Activated naive CD8-positive, alpha-beta T cell (primary cell): ENCODE measurements around the gene RUNX2.

Experiments
- H3K27ac Mint-ChIP-seq: one replicate; pipeline ENCODE4 v1.8.0; 2021; ENCODE audit warnings: mixed read lengths
- H3K27me3 Mint-ChIP-seq: one replicate; pipeline ENCODE4 v1.8.0; 2021; ENCODE audit warnings: mixed read lengths
- H3K36me3 Mint-ChIP-seq: one replicate; pipeline ENCODE4 v1.8.0; 2021; ENCODE audit warnings: mixed read lengths
- H3K4me1 Mint-ChIP-seq: one replicate; pipeline ENCODE4 v1.8.0; 2021; ENCODE audit warnings: low read depth, mixed read lengths
- H3K4me3 Mint-ChIP-seq: one replicate; pipeline ENCODE4 v1.8.0; 2021; ENCODE audit warnings: mild to moderate bottlenecking, mixed read lengths
- H3K9me3 Mint-ChIP-seq: one replicate; pipeline ENCODE4 v1.8.0; 2021; ENCODE audit warnings: low read depth, mixed read lengths

Gene RUNX2

DNA sequence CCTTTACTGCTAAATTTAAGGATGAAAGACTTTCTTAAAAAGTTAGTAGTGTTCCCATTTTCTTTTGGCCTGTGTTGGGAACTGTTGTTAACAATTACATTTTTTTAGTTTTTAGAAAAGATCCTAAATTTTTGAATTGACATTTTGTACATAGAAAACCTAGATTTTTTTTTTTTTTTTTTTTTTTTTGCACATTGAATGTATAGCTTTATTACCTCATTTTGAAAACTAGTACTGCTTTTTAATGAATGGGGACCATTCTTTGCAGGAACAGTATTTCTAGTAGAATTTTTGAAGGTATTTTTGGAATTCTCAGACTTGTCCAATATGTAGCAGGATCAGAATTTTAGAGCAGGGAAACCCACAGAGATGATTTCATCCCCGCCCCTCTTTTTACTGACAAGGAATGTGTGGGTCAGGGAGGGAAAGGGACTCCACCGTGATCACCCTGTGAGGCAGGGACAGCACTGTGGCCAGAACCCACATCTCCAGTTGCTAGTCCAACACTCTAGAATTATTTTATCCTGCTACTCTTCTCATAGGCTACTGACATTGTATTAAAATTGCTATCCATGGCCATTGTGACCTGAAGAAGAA is 204.0 kb downstream of the RUNX2 start:
- H3K36me3 Mint-ChIP-seq: peaks cover 28% of the 10 kb centered on the region

GRCh38 chr6:45532721-45533210 is 204.6 kb downstream of the RUNX2 start:
- H3K36me3 Mint-ChIP-seq: peaks cover 23% of the 10 kb centered on the region
- H3K4me3 Mint-ChIP-seq: no peak overlapping the region
- peaks cover 3% of the 10 kb centered on the region for H3K4me1 Mint-ChIP-seq
- no peaks in the 10 kb centered on the region for H3K27me3 Mint-ChIP-seq
- H3K27ac Mint-ChIP-seq: peak overlapping the region; percentile 16
- H3K9me3 Mint-ChIP-seq: no peaks in the 10 kb centered on the region

More for the DNA sequence above, 204.0 kb downstream of the RUNX2 start:
- Mint-ChIP-seq H3K27ac (no peak overlapping the region), H3K4me3 (no peak overlapping the region), H3K9me3 (no peaks in the 10 kb centered on the region), H3K27me3 (no peaks in the 10 kb centered on the region), H3K4me1 (peaks cover 1% of the 10 kb centered on the region)

GRCh38 chr6:45533386-45533785 is 205.3 kb downstream of the RUNX2 start:
- Mint-ChIP-seq H3K4me3 (no peak overlapping the region), H3K27ac (peak overlapping the region; percentile 29), H3K36me3 (peaks cover 22% of the 10 kb centered on the region), H3K4me1 (peaks cover 3% of the 10 kb centered on the region), H3K9me3 (no peaks in the 10 kb centered on the region), H3K27me3 (no peaks in the 10 kb centered on the region)

- Mint-ChIP-seq H3K27me3 (no peaks in the 10 kb centered on the region), H3K9me3 (no peaks in the 10 kb centered on the region), H3K27ac (no peak overlapping the region), H3K4me1 (peaks cover 6% of the 10 kb centered on the region), H3K36me3 (peaks cover 16% of the 10 kb centered on the region), H3K4me3 (no peak overlapping the region)
Measured at GRCh38 chr6:45535933-45536332, 207.8 kb downstream of the RUNX2 start.

DNA sequence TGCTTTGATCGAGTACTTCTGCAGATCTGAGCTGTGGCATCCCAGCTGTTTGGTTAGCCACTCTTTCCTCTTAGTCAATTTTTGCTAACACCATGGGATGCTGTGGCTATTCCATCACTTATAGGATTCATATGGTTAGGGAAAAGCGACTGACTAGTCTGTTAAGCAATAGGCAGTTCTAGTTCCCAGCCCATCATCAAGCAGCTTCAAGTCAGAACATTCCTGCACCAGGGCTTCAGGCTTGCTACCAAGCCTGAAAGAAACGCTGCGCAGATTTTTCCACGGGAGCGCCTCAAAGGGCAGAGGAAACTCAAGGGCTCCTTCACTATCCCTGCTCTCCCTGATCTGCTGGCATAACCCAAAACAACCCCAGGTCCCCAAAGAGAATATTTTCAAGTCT is 209.4 kb downstream of the RUNX2 start:
- no peaks in the 10 kb centered on the region for H3K9me3 Mint-ChIP-seq
- peaks cover 18% of the 10 kb centered on the region for H3K36me3 Mint-ChIP-seq
- no peaks in the 10 kb centered on the region for H3K27me3 Mint-ChIP-seq
- no peak overlapping the region for H3K4me3 Mint-ChIP-seq
- H3K27ac Mint-ChIP-seq: no peak overlapping the region
- peaks cover 6% of the 10 kb centered on the region for H3K4me1 Mint-ChIP-seq

GRCh38 chr6:45538641-45539547 is 210.8 kb downstream of the RUNX2 start:
- peaks cover 13% of the 10 kb centered on the region for H3K4me1 Mint-ChIP-seq
- peaks cover 15% of the 10 kb centered on the region for H3K36me3 Mint-ChIP-seq
- H3K9me3 Mint-ChIP-seq: no peaks in the 10 kb centered on the region
- H3K27me3 Mint-ChIP-seq: no peaks in the 10 kb centered on the region
- H3K27ac Mint-ChIP-seq: peak overlapping the region; percentile 59
- no peak overlapping the region for H3K4me3 Mint-ChIP-seq

GRCh38 chr6:45540375-45540920 is 212.3 kb downstream of the RUNX2 start:
- Mint-ChIP-seq H3K36me3 (peaks cover 15% of the 10 kb centered on the region), H3K4me3 (no peak overlapping the region), H3K27me3 (no peaks in the 10 kb centered on the region), H3K27ac (no peak overlapping the region), H3K9me3 (no peaks in the 10 kb centered on the region), H3K4me1 (peaks cover 13% of the 10 kb centered on the region)

DNA sequence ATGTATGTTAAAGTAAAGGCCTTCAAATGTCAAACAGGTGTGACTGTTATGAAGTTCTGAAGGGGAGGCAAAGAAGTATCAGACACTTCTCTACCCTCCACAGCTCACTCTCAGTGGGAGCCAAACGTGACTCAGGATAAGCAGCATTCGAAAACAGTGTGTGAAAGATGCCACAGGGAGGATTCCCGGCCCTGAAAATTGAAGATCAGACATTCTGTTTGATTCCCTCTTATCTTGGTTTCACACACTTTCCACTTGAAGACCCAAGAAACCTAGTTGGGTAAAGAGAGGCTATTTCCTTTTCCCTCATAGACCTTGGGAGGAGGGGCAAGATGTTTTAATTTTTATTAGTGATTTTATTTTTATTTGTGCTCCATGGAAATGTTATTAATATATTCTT is 213.8 kb downstream of the RUNX2 start:
- Mint-ChIP-seq H3K4me1 (peaks cover 13% of the 10 kb centered on the region), H3K27me3 (no peaks in the 10 kb centered on the region), H3K36me3 (peaks cover 19% of the 10 kb centered on the region), H3K27ac (no peak overlapping the region), H3K9me3 (no peaks in the 10 kb centered on the region), H3K4me3 (no peak overlapping the region)

GRCh38 chr6:45543298-45544235 is 215.4 kb downstream of the RUNX2 start:
- H3K36me3 Mint-ChIP-seq: peaks cover 31% of the 10 kb centered on the region
- no peaks in the 10 kb centered on the region for H3K9me3 Mint-ChIP-seq
- peak overlapping the region; percentile 19 for H3K27ac Mint-ChIP-seq
- H3K4me3 Mint-ChIP-seq: no peak overlapping the region
- H3K4me1 Mint-ChIP-seq: peaks cover 13% of the 10 kb centered on the region
- no peaks in the 10 kb centered on the region for H3K27me3 Mint-ChIP-seq

GRCh38 chr6:45545416-45545815 is 217.3 kb downstream of the RUNX2 start:
- Mint-ChIP-seq H3K36me3 (peaks cover 29% of the 10 kb centered on the region), H3K4me1 (peaks cover 12% of the 10 kb centered on the region), H3K9me3 (no peaks in the 10 kb centered on the region), H3K27me3 (no peaks in the 10 kb centered on the region), H3K27ac (no peak overlapping the region), H3K4me3 (no peak overlapping the region)

DNA sequence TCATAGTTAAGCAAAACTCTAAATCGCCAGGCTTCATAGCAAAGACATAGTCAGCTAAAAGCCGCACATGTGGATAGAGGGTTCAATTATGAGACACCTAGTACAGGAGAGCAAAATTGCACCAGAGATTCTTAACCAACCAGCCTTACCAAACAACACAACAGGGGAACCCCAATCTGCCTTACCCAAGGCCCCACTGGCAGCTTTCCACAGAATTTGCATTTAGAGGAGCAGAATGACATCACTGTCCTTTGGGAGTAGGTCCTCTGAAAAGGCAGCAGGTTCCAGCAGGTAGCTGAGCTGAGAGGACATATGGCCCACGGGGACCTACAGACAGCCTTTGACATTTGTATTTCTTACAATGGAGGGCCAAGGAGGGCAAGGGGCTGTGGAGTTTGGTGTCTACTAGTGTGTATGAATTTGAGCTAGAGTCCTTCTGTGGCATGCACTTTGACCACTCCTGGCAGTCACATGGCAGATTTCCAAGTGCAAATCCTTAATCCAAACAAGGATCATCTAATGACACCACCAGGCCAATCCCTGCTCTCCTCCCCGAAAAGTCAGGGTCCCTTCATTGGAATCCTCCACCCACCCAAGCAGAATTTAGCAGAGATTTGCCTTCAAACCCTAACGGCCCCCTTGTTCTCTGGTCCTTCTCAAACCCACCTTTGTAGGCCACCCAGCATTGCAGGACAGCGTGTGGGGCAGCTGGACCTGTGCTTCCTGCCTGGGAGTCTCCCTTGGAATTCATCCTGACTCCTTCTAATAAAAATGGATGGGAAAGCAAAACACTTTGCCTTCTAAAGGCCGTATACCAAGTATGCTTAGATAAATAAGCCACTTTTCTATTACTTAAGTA is 220.8 kb downstream of the RUNX2 start:
- Mint-ChIP-seq H3K36me3 (peaks cover 23% of the 10 kb centered on the region), H3K27me3 (no peaks in the 10 kb centered on the region), H3K27ac (no peak overlapping the region), H3K4me3 (no peak overlapping the region), H3K9me3 (no peaks in the 10 kb centered on the region), H3K4me1 (peaks cover 10% of the 10 kb centered on the region)

DNA sequence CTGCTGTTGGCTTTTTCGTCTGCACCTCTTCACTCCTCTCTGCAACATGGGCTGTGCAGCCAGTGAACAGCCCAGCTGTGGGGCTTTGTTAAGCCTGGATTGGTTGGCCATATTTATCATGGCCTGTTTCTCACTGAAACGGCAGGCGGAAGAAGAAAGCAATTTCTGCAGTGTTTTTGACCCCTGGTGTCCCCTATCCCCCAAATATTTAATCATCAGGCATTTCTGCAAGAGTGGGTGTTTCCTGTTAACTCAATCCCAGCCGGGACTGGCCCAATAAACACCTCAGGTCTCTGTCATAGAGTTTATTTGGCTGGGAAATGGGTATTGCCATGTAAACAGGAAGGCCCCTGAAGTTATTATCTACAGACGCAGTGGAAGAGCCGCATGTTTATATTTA is 224.4 kb downstream of the RUNX2 start:
- Mint-ChIP-seq H3K27me3 (no peaks in the 10 kb centered on the region), H3K27ac (peak overlapping the region; percentile 46), H3K36me3 (peaks cover 12% of the 10 kb centered on the region), H3K4me1 (peaks cover 13% of the 10 kb centered on the region), H3K4me3 (no peak overlapping the region), H3K9me3 (no peaks in the 10 kb centered on the region)

DNA sequence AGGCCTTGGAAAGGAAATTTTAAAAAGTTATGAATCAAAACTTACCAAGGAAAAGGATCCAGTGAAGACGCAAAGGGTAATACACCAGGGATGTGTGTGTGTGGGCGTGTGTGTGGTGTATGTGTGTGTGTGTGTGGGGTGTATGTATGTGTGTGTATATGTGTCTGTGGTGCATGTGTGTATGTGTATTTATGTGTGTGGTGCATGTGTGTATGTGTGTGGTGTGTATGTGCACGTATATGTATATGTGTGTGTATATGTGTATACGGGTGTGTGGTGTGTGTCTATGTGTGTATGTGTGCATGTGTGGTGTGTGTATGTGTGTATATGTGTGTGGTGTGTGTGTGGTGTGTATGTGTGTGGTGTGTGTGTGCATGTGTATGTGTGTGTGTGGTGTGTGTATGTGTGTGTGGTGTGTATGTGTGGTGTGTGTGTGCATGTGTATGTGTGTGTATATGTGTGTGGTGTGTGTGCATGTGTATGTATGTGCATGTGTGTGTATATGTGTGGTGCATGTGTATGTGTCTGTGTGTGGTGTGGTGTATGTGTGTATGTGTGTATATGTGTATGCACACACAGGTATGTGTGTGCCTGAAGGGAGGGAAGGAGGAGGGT is 225.7 kb downstream of the RUNX2 start:
- no peaks in the 10 kb centered on the region for H3K9me3 Mint-ChIP-seq
- H3K27ac Mint-ChIP-seq: peak overlapping the region; percentile 6
- no peak overlapping the region for H3K4me3 Mint-ChIP-seq
- H3K4me1 Mint-ChIP-seq: peaks cover 14% of the 10 kb centered on the region
- no peaks in the 10 kb centered on the region for H3K27me3 Mint-ChIP-seq
- H3K36me3 Mint-ChIP-seq: peaks cover 3% of the 10 kb centered on the region
